ENCODE data around the gene XPO4. TPM values are rescaled to one million over a fixed set of nuclear protein-coding genes. Genes with fewer than 3 reads are reported as not detected.

The XPO4 gene
- total and polyA plus RNA-seq, 2 donors (not counting 3 experiments of a cell fraction or from before 2014, with no cell fraction given): 6.0 to 22.5 TPM

DNA sequence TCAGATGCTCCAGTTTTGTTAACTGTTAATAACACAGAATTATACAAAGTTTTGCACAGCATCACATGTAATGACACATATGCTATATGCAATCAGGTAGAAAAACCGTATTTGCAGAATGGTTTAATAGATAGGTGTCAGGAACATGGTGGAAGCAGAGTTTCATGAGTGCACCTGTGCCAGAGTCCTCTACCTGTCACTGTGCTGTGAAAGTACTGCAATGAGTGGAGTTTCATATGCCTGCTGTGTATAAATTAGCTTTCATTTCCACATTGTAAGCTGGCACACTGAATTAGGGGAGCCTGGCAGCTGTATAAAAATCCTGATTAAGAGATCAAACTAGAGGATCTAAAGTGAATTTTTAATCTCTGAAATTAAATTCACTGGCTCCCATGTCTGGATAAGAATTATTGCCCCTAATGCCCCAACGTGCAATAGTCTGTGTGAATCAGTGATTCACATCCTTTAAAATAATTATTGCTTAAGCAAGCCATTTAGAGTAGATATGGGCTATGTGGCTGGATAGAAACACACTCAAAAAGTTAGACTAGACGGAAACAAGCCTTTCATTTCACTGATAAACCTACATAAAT is 120.3 kb downstream of the XPO4 start:
- Histone ChIP-seq H3K79me2 (ENCODE audit: control insufficient read depth, insufficient read depth, low read length) (no peaks in the 10 kb centered on the region), H2AFZ (ENCODE audit: low read depth, low read length) (no peak overlapping the region), H3K4me3 (replicated peaks in 1 of 3; ENCODE audit: insufficient read depth in 1 of 3, low read depth in 1 of 3, low read length in 3 of 3) (no peak overlapping the region), H3K4me2 (ENCODE audit: insufficient read depth, low read length) (no peak overlapping the region), H3K9me3 (replicated peaks; ENCODE audit: control insufficient read depth, insufficient read depth, low read length) (no peaks in the 10 kb centered on the region), H3K9ac (replicated peaks; ENCODE audit: extremely low read depth, insufficient read depth, low read length) (no peak overlapping the region), H3K9me1 (replicated peaks; ENCODE audit: control insufficient read depth, extremely low read depth, insufficient read depth, low read length) (no peaks in the 10 kb centered on the region), H3K4me1 (ENCODE audit: control insufficient read depth, extremely low read depth, insufficient read depth, low read length) (peaks cover 2% of the 10 kb centered on the region), H3K36me3 (ENCODE audit: control insufficient read depth in 2 of 2, extremely low read depth in 1 of 2, insufficient read depth in 2 of 2, low read length in 2 of 2) (peaks cover 2 to 3% of the 10 kb centered on the region in 2 experiments), H3K27me3 (ENCODE audit: control insufficient read depth in 2 of 2, insufficient read depth in 2 of 2, low read length in 2 of 2) (no peaks in the 10 kb centered on the region), H4K20me1 (replicated peaks; ENCODE audit: control insufficient read depth, extremely low read depth, insufficient read depth, low read length) (no peaks in the 10 kb centered on the region), H3K27ac (ENCODE audit: insufficient read depth, low read depth, low read length) (no peak overlapping the region)
- DNase-seq (ENCODE audit: low read depth, low spot score) (no peak), FAIRE-seq (no peak)
- intact Hi-C loops (cut with micrococcal nuclease): no loop called here
- dilution Hi-C loops (cut with MboI; ENCODE audit: extremely low pct_ligation_motif_present, low sequenced_read_pairs): no loop called here
- POLR2A ChIA-PET: no interaction called here
- CTCF ChIA-PET: interaction anchor here (1.9 to 2.4 kb wide), 2 partner anchors 47 to 53 kb away, joined by 4 to 7 read pairs; no protein-coding TSS in a partner anchor
- TF ChIP-seq GATA2 (IDR thresholded peaks at IDR 0.05; ENCODE audit: insufficient read depth, insufficient read length, low read depth, low read length) (no peak), FOS (IDR thresholded peaks at IDR 0.05; ENCODE audit: borderline replicate concordance, insufficient read depth, low read length) (no peak), POLR2AphosphoS5 (IDR thresholded peaks at IDR 0.05; ENCODE audit: insufficient read depth, low read depth, low read length) (no peak), POLR2A (IDR thresholded peaks at IDR 0.05; ENCODE audit: low read depth, low read length) (no peak), JUN (IDR thresholded peaks at IDR 0.05; ENCODE audit: borderline replicate concordance, insufficient read depth, insufficient read length, low read depth) (no peak), EZH2 (IDR thresholded peaks at IDR 0.05; ENCODE audit: borderline replicate concordance, low read depth, low read length, severe bottlenecking) (no peak), MYC (IDR thresholded peaks at IDR 0.05; ENCODE audit: low read depth, low read length) (no peak)
- TF ChIP-seq, protein P1, sequence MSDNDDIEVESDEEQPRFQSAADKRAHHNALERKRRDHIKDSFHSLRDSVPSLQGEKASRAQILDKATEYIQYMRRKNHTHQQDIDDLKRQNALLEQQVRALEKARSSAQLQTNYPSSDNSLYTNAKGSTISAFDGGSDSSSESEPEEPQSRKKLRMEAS (IDR thresholded peaks at IDR 0.05; ENCODE audit: insufficient read depth, insufficient read length): no peak
- TF ChIP-seq, protein P2, sequence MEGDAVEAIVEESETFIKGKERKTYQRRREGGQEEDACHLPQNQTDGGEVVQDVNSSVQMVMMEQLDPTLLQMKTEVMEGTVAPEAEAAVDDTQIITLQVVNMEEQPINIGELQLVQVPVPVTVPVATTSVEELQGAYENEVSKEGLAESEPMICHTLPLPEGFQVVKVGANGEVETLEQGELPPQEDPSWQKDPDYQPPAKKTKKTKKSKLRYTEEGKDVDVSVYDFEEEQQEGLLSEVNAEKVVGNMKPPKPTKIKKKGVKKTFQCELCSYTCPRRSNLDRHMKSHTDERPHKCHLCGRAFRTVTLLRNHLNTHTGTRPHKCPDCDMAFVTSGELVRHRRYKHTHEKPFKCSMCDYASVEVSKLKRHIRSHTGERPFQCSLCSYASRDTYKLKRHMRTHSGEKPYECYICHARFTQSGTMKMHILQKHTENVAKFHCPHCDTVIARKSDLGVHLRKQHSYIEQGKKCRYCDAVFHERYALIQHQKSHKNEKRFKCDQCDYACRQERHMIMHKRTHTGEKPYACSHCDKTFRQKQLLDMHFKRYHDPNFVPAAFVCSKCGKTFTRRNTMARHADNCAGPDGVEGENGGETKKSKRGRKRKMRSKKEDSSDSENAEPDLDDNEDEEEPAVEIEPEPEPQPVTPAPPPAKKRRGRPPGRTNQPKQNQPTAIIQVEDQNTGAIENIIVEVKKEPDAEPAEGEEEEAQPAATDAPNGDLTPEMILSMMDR (IDR thresholded peaks at IDR 0.05; ENCODE audit: extremely low read depth in 1 of 2, insufficient read depth in 1 of 2, low read depth in 1 of 2, low read length in 2 of 2): no peak
- BruUV-seq (replicated peaks): TSS peak; percentile 3

Measured in endothelial cell of umbilical vein (primary cell).